HEK293 (cell line): ENCODE measurements around the gene CSNK2A1.

ENCODE experiments used
- CTCF ChIP-seq: fragments of 450-650 bp; formaldehyde crosslinking; IDR thresholded peaks from 2 replicates; pipeline ENCODE4 v1.5.1; 2016; ENCODE audit warnings: missing biosample characterization, missing genetic modification characterization
- GLI2 ChIP-seq: fragments of 450-650 bp; formaldehyde crosslinking; IDR thresholded peaks from 2 replicates; pipeline ENCODE4; 2017; ENCODE audit warnings: missing biosample characterization, missing genetic modification characterization, low read depth, borderline replicate concordance
- PATZ1 ChIP-seq: fragments of 450-650 bp; formaldehyde crosslinking; IDR thresholded peaks from 2 replicates; pipeline ENCODE4 v1.5.1; 2016; ENCODE audit warnings: missing biosample characterization, missing genetic modification characterization

DNA sequence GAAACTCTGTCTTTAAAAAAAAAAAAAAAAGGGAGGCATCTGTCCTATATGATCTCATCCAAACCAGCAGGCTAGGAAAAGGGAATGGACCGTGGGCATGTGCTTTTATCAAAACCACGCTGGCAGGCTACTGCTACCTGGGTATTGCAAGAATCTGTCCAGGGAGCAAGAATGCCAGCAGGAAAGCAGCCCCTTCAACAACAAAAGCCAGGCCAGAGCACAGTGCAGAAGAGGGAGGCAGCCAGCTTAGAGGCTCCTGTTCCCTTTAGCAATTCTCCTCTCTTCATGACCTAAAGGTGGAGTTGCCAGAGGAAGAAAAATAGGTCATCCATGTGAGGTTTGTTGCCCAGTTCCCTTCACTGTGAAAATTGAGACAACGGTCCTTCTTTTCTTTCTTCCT is 99.5 kb downstream of the CSNK2A1 start:
- TF ChIP-seq PATZ1 (tag by site-specific recombination) (no peak), GLI2 (no peak), CTCF (tag by site-specific recombination) (no peak)
